ENCODE results near the gene ZYX.
A peak's percentile ranks its signal among the peaks of the same experiment; 100 is the strongest.

Gene ZYX

GRCh38 chr7:143381427-143382125 is 431 bp downstream of the ZYX start:
- Histone ChIP-seq H3K27ac (ENCODE audit: poor library complexity, severe bottlenecking) (peak overlapping the region; percentile 92), H3K4me1 (ENCODE audit: insufficient read depth, poor library complexity, severe bottlenecking) (peaks cover 19% of the 10 kb centered on the region), H3K4me3 (ENCODE audit: severe bottlenecking) (peak overlapping the region; percentile 91), H3K36me3 (ENCODE audit: low read depth) (peaks cover 45% of the 10 kb centered on the region), H3K27me3 (ENCODE audit: insufficient read depth, poor library complexity, severe bottlenecking) (no peaks in the 10 kb centered on the region), H3K9me3 (ENCODE audit: severe bottlenecking) (no peaks in the 10 kb centered on the region)
- ATAC-seq (ENCODE audit: low read depth) (peak; percentile 3; the same call in 1 of the 3 replicates), DNase-seq (ENCODE audit: low spot score) (no peak)
- TF ChIP-seq, protein P1, sequence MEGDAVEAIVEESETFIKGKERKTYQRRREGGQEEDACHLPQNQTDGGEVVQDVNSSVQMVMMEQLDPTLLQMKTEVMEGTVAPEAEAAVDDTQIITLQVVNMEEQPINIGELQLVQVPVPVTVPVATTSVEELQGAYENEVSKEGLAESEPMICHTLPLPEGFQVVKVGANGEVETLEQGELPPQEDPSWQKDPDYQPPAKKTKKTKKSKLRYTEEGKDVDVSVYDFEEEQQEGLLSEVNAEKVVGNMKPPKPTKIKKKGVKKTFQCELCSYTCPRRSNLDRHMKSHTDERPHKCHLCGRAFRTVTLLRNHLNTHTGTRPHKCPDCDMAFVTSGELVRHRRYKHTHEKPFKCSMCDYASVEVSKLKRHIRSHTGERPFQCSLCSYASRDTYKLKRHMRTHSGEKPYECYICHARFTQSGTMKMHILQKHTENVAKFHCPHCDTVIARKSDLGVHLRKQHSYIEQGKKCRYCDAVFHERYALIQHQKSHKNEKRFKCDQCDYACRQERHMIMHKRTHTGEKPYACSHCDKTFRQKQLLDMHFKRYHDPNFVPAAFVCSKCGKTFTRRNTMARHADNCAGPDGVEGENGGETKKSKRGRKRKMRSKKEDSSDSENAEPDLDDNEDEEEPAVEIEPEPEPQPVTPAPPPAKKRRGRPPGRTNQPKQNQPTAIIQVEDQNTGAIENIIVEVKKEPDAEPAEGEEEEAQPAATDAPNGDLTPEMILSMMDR (IDR thresholded peaks at IDR 0.05; ENCODE audit: poor library complexity, severe bottlenecking), result no peak

GRCh38 chr7:143382126-143382790 is 1.1 kb downstream of the ZYX start:
- H3K4me3 ChIP-seq (ENCODE audit: severe bottlenecking), result peak overlapping the region; percentile 91
- H3K36me3 ChIP-seq (ENCODE audit: low read depth), result peaks cover 52% of the 10 kb centered on the region
- peak overlapping the region; percentile 92 for H3K27ac ChIP-seq (ENCODE audit: poor library complexity, severe bottlenecking)
- ATAC-seq (ENCODE audit: low read depth) (no peak), DNase-seq (ENCODE audit: low spot score) (no peak)
- peaks cover 19% of the 10 kb centered on the region for H3K4me1 ChIP-seq (ENCODE audit: insufficient read depth, poor library complexity, severe bottlenecking)
- no peaks in the 10 kb centered on the region for H3K9me3 ChIP-seq (ENCODE audit: severe bottlenecking)
- H3K27me3 ChIP-seq (ENCODE audit: insufficient read depth, poor library complexity, severe bottlenecking), result no peaks in the 10 kb centered on the region
- TF ChIP-seq, protein P1 (IDR thresholded peaks at IDR 0.05; ENCODE audit: poor library complexity, severe bottlenecking), result no peak

DNA sequence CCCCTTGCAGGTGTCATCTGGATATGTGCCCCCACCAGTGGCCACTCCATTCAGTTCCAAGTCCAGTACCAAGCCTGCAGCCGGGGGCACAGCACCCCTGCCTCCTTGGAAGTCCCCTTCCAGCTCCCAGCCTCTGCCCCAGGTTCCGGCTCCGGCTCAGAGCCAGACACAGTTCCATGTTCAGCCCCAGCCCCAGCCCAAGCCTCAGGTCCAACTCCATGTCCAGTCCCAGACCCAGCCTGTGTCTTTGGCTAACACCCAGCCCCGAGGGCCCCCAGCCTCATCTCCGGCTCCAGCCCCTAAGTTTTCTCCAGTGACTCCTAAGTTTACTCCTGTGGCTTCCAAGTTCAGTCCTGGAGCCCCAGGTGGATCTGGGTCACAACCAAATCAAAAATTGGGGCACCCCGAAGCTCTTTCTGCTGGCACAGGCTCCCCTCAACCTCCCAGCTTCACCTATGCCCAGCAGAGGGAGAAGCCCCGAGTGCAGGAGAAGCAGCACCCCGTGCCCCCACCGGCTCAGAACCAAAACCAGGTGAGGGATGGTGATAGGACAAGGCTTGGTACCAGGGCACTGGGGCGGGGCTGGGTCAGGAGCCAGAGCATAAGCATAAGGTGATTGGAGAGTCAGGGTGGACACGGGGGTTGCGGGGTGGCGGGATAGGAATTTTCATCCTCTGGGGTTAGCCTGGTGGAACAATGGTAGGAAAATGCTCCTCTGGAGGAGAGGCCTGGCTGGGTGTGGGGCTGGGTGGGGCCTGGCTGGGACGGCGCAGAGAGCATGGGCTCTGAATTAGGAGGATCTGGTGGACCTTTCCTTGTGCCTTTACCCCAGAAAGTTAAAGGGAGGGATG is 1.9 kb downstream of the ZYX start:
- ATAC-seq (ENCODE audit: low read depth) (no peak), DNase-seq (ENCODE audit: low spot score) (no peak)
- H3K4me3 ChIP-seq (ENCODE audit: severe bottlenecking), result peak overlapping the region; percentile 91
- TF ChIP-seq, protein P1 (IDR thresholded peaks at IDR 0.05; ENCODE audit: poor library complexity, severe bottlenecking), result no peak
- peaks cover 19% of the 10 kb centered on the region for H3K4me1 ChIP-seq (ENCODE audit: insufficient read depth, poor library complexity, severe bottlenecking)
- no peaks in the 10 kb centered on the region for H3K9me3 ChIP-seq (ENCODE audit: severe bottlenecking)
- H3K27me3 ChIP-seq (ENCODE audit: insufficient read depth, poor library complexity, severe bottlenecking), result no peaks in the 10 kb centered on the region
- H3K36me3 ChIP-seq (ENCODE audit: low read depth), result peaks cover 59% of the 10 kb centered on the region
- peak overlapping the region; percentile 92 for H3K27ac ChIP-seq (ENCODE audit: poor library complexity, severe bottlenecking)

GRCh38 chr7:143383642-143383957 is 2.5 kb downstream of the ZYX start:
- Histone ChIP-seq H3K36me3 (ENCODE audit: low read depth) (peaks cover 65% of the 10 kb centered on the region), H3K9me3 (ENCODE audit: severe bottlenecking) (no peaks in the 10 kb centered on the region), H3K27ac (ENCODE audit: poor library complexity, severe bottlenecking) (peak overlapping the region; percentile 92), H3K27me3 (ENCODE audit: insufficient read depth, poor library complexity, severe bottlenecking) (no peaks in the 10 kb centered on the region), H3K4me1 (ENCODE audit: insufficient read depth, poor library complexity, severe bottlenecking) (peaks cover 18% of the 10 kb centered on the region), H3K4me3 (ENCODE audit: severe bottlenecking) (no peak overlapping the region)
- TF ChIP-seq, protein P1 (IDR thresholded peaks at IDR 0.05; ENCODE audit: poor library complexity, severe bottlenecking), result no peak
- ATAC-seq (ENCODE audit: low read depth) (no peak), DNase-seq (ENCODE audit: low spot score) (no peak)

Measured in RWPE2 (cell line).